ENCODE measurements around the gene METTL25. TPM values are rescaled to one million over a fixed set of nuclear protein-coding genes. Genes with fewer than 3 reads are reported as not detected.

METTL25 gene, protein sequence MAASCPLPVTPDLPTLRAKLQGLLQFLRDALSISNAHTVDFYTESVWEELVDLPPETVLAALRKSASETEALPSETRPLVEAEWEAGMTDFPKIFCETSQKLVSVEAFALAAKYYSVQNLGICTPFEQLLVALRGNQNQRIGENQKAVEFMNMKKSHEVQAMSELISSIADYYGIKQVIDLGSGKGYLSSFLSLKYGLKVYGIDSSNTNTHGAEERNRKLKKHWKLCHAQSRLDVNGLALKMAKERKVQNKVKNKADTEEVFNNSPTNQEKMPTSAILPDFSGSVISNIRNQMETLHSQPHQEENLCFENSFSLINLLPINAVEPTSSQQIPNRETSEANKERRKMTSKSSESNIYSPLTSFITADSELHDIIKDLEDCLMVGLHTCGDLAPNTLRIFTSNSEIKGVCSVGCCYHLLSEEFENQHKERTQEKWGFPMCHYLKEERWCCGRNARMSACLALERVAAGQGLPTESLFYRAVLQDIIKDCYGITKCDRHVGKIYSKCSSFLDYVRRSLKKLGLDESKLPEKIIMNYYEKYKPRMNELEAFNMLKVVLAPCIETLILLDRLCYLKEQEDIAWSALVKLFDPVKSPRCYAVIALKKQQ
- total RNA-seq = 15.1 TPM
- long read RNA-seq, partial matches to known transcripts = 0 of 5 reads
- long read RNA-seq, other reads (novel, unspliced or antisense) = 4 of 5 reads

DNA sequence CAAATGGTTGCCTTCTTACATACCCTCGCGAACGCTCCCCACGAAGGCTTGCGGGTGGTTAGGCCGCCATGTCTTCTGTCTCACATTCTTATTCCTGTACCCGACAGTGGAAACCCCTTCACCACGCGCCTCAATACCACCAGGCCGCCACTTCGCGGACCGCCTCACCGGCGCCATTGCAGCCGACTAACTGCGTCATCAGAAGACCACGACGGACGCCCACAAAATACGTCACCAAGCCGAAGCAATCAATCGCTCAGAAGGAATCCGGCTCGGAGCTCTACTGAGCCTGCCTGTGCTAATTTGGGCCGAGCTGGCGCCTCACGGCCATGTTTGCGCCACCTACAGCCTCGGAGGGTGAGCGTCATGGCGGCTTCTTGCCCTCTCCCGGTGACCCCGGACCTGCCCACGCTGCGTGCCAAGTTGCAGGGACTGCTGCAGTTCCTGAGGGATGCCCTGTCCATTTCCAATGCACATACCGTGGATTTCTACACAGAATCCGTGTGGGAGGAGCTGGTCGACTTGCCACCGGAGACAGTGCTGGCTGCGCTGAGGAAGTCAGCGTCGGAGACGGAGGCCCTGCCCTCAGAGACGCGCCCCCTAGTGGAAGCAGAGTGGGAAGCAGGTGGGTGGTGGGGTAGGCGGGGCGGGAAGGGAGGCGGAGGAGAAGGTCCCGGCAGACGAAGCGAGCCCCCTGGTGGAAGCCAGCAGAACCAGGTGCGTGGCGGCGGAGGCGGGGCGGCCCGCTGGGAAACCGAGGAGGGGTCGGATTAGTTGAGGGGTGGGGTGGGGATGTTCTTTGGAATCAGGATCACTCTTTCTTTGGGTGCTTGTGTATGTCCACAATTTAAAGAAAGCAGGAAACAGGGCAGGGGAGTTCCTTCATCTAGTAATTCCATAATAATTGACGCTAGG is at the start of gene METTL25, which contains the start of gene CCDC59:
Gene METTL25 (plus strand): TSS at position 330 of the 915 bp plus-strand sequence. CDS start 37 bp downstream, at position 367.
Gene CCDC59 (minus strand): TSS at position 188 of the 915 bp plus-strand sequence. CDS start 11 bp downstream, at position 177.
- Histone ChIP-seq H3K9me3 (no peaks in the 10 kb centered on the region), H3K4me1 (peaks cover 38% of the 10 kb centered on the region), H3K36me3 (peaks cover 34% of the 10 kb centered on the region), H3K4me3 (peak within 1 kb of the TSS; percentile 100), H3K27ac (peak within 1 kb of the TSS; percentile 98), H3K27me3 (no peaks in the 10 kb centered on the region)
- ATAC-seq (peak; percentile 99), DNase-seq (peak; percentile 98)
- intact Hi-C loops (cut with DNase I) = no loop called here
- TF ChIP-seq, protein P1, sequence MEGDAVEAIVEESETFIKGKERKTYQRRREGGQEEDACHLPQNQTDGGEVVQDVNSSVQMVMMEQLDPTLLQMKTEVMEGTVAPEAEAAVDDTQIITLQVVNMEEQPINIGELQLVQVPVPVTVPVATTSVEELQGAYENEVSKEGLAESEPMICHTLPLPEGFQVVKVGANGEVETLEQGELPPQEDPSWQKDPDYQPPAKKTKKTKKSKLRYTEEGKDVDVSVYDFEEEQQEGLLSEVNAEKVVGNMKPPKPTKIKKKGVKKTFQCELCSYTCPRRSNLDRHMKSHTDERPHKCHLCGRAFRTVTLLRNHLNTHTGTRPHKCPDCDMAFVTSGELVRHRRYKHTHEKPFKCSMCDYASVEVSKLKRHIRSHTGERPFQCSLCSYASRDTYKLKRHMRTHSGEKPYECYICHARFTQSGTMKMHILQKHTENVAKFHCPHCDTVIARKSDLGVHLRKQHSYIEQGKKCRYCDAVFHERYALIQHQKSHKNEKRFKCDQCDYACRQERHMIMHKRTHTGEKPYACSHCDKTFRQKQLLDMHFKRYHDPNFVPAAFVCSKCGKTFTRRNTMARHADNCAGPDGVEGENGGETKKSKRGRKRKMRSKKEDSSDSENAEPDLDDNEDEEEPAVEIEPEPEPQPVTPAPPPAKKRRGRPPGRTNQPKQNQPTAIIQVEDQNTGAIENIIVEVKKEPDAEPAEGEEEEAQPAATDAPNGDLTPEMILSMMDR (IDR thresholded peaks at IDR 0.05) = peak; percentile 87

DNA sequence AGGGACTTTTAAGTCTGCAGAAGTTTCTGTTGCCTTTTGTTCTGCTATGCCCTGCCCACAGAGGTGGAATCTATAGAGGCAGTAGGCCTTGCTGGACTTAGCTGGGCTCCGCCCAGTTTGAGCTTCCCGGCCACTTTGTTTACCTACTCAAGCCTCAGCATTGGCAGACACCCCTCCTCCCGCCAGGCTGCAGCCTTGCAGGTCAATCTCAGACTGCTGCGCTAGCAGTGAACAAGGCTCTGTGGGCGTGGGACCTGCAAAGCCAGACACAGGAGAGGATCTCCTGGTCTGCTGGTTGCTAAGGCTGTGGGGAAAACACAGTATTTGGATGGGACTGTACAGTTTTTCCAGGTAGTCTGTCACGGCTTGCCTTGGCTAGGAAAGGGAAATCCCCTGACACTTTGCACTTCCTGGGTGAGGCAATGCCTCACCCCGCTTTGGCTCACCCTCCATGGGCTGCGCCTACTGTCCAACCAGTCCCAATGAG is 43.9 kb upstream of the METTL25 start:
- peak; percentile 58 for ATAC-seq
- peak; percentile 69 for DNase-seq

DNA sequence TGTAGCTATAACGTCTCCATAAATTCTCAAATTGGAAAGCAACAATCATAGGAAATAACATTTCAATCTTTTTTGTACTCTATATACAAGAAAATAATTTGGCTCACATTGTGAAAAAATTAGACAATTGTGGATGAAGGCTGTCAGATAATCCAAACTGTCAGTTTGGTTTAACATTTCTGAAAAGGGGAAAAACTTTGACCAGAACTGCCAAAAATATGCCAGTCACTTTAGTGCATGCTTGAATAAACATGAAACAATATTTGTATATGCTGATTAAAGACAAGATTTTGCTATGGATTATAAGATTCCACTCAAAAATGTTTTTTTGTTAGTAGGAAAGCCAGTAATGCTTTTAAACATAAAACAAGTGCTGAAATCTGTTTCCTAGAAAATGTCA is 39.1 kb upstream of the METTL25 start:
- no peaks in the 10 kb centered on the region for H3K36me3 ChIP-seq
- no peak for ATAC-seq
- H3K27ac ChIP-seq = no peak overlapping the region
- H3K27me3 ChIP-seq = no peaks in the 10 kb centered on the region
- no peak overlapping the region for H3K4me3 ChIP-seq
- DNase-seq = no peak
- intact Hi-C loops (cut with DNase I) = no loop called here
- TF ChIP-seq, protein P1 (IDR thresholded peaks at IDR 0.05) = no peak
- no peaks in the 10 kb centered on the region for H3K9me3 ChIP-seq
- H3K4me1 ChIP-seq = no peaks in the 10 kb centered on the region

More for the DNA sequence above, 43.9 kb upstream of the METTL25 start:
- Histone ChIP-seq H3K27ac (no peak overlapping the region), H3K4me1 (no peaks in the 10 kb centered on the region), H3K9me3 (no peaks in the 10 kb centered on the region), H3K36me3 (no peaks in the 10 kb centered on the region), H3K27me3 (no peaks in the 10 kb centered on the region), H3K4me3 (no peak overlapping the region)
- TF ChIP-seq, protein P1 (IDR thresholded peaks at IDR 0.05) = no peak
- intact Hi-C loops (cut with DNase I) = no loop called here

DNA sequence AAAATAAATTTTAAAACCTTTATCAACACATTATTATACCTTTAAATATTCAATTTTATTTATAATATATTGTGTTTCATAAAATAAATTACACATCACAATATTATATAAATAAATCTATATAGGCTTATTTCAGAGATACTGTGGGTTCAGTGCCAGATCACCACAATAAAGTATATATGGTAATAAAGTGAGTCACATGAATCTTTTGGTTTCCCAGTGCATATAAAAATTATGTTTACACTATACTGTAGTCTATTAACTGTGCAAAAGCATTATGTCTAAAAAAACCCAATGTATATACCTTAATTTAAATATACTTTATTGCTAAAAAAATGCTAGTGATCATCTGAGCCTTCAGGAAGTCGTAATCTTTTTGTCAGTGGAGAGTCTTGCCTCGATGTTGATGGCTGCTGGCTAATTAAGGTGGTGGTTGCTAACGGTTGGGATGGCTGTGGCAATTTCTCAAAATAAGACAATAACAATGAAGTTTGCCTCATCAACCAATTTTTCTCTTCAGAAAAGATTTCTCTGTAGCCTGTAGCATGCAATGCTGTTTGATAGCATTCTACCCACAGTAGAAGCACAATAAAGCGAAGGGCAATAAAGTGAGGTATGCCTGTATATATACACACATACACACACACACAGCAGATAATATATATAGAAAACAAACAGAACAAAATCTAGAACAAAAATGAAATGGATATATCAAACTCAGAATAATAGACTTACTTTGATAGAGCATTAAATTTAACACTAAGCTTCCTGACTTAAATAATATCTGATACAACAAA is 32.6 kb upstream of the METTL25 start:
- ATAC-seq (no peak), DNase-seq (no peak)
- Histone ChIP-seq H3K27ac (no peak overlapping the region), H3K4me1 (no peaks in the 10 kb centered on the region), H3K9me3 (no peaks in the 10 kb centered on the region), H3K4me3 (no peak overlapping the region), H3K36me3 (no peaks in the 10 kb centered on the region), H3K27me3 (no peaks in the 10 kb centered on the region)
- TF ChIP-seq, protein P1 (IDR thresholded peaks at IDR 0.05) = no peak
- intact Hi-C loops (cut with DNase I) = no loop called here
